NT2/D1 (cell line): ENCODE measurements around the gene ZBTB47.

Source experiments
- YY1 ChIP-seq: IDR thresholded peaks from 2 replicates; pipeline ENCODE4 v1.6.1; 2011; ENCODE audit not compliant: insufficient read length, insufficient read depth
- ZNF274 ChIP-seq: IDR thresholded peaks from 2 replicates; pipeline ENCODE4 v1.6.1; 2011; ENCODE audit warnings: mild to moderate bottlenecking, low read depth, low read length

DNA sequence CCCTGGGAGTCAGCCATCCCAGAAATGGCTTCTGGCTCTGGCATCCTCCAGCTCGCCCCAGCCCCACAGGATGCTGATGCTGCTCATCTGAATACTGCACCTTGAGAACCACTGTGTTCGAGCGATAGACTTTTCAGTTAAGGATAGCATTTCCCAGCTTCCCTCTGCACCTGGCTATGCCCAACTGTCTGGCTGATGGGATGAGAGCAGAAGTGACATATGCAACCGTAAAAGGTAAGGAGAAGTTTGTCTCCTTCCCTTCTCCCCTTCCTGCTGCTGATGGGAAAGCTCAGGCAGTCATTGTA is 58.8 kb downstream of the ZBTB47 start:
- TF ChIP-seq YY1 (no peak), ZNF274 (no peak)
